CD4-positive, alpha-beta T cell (primary cell): ENCODE data around the gene FNDC1. TPM values are rescaled to one million over a fixed set of nuclear protein-coding genes. Genes with fewer than 3 reads are reported as not detected.

ENCODE experiments used
- ATAC-seq: fragments of 200-7000 bp; cut with Tn5 transposase; one replicate; pipeline ENCODE4 v1.10.0; 2022; ENCODE audit warnings: mild to moderate bottlenecking; ENCODE audit not compliant: poor library complexity
- CTCF ChIA-PET: fragments of 350-600 bp; sonication (Branson Sonifier 250); formaldehyde crosslinking; loops from one replicate; lab custom pipeline; 2021; ENCODE audit warnings: antibody characterized with exemption, inconsistent platforms; lab: Charles Lee
- POLR2A ChIA-PET: fragments of 350-600 bp; sonication (Branson Sonifier 250); formaldehyde crosslinking; loops from one replicate; lab custom pipeline; 2021; ENCODE audit warnings: antibody characterized with exemption, inconsistent platforms; lab: Charles Lee
- DNase-seq, 14 experiments: peaks; one replicate each; pipeline ENCODE4 v3.0.0-alpha.2; 2013 to 2020; ENCODE audit warnings: mixed read lengths in 2 of 14
- H3K27ac ChIP-seq, 2 donors: one replicate each; pipeline versions ENCODE4 v1.5.1 to v1.7.0; 2013; ENCODE audit warnings: low read length in 2 of 2, low read depth in 1 of 2, mild to moderate bottlenecking in 1 of 2
- H3K27me3 ChIP-seq, 2 experiments: 1 replicate in 1 of 2; 2 replicates in 1 of 2; pipeline versions ENCODE4 v1.6.1 to v1.7.0; 2013; ENCODE audit warnings: low read length in 2 of 2, control low read depth in 1 of 2, mild to moderate bottlenecking in 1 of 2, moderate library complexity in 1 of 2; ENCODE audit not compliant: insufficient read depth in 2 of 2, control insufficient read depth in 1 of 2
- H3K36me3 ChIP-seq: one replicate; pipeline ENCODE4 v1.6.1; 2013; ENCODE audit warnings: low read length, control low read depth; ENCODE audit not compliant: insufficient read depth
- H3K4me1 ChIP-seq: one replicate; pipeline ENCODE4 v1.6.1; 2013; ENCODE audit warnings: low read length, control low read depth; ENCODE audit not compliant: insufficient read depth
- H3K4me3 ChIP-seq: one replicate; pipeline ENCODE4 v1.5.1; 2013; ENCODE audit warnings: mild to moderate bottlenecking, low read length, moderate library complexity
- H3K9me3 ChIP-seq, 2 experiments: 1 replicate in 1 of 2; 2 replicates in 1 of 2; pipeline versions ENCODE4 v1.6.1 to v1.7.0; 2013; ENCODE audit warnings: low read length in 2 of 2, mild to moderate bottlenecking in 2 of 2, control low read depth in 1 of 2, moderate library complexity in 1 of 2; ENCODE audit not compliant: control insufficient read depth in 1 of 2, insufficient read depth in 1 of 2
- H3K27ac Mint-ChIP-seq: one replicate; pipeline ENCODE4 v1.8.0; 2020; ENCODE audit warnings: mixed read lengths
- H3K27me3 Mint-ChIP-seq: one replicate; pipeline ENCODE4 v1.8.0; 2021; ENCODE audit warnings: mixed read lengths
- H3K36me3 Mint-ChIP-seq: one replicate; pipeline ENCODE4 v1.8.0; 2021; ENCODE audit warnings: low read depth, mixed read lengths
- H3K4me1 Mint-ChIP-seq: one replicate; pipeline ENCODE4 v1.8.0; 2021; ENCODE audit warnings: low read depth, mixed read lengths
- H3K4me3 Mint-ChIP-seq: one replicate; pipeline ENCODE4 v1.8.0; 2020; ENCODE audit warnings: mild to moderate bottlenecking, mixed read lengths
- H3K9me3 Mint-ChIP-seq: one replicate; pipeline ENCODE4 v1.8.0; 2020; ENCODE audit warnings: mixed read lengths
- CTCF ChIP-seq: fragments of 200-600 bp; IDR thresholded peaks from one replicate; pipeline ENCODE4 v1.8.0; 2022; ENCODE audit warnings: antibody characterized with exemption, mild to moderate bottlenecking
- intact Hi-C, 2 experiments: fragments of 100-400 bp; cut with DNase I in 1 of 2; cut with micrococcal nuclease in 1 of 2; formaldehyde crosslinking; loops; one replicate each; pipeline versions ENCODE4 v1.15.1 to v1.9.0; 2023 to 2025; cut with DNase I, micrococcal nuclease
- total RNA-seq, 174 experiments: library from RNA in 2 of 174; stranded (reverse) in 2 of 174; gene quantifications; one replicate each; pipeline ENCODE4 v1.2.3 and lab custom pipeline; 2021 to 2026

FNDC1 gene
- total RNA-seq, 2 experiments from 2014 or later = not detected

GRCh38 chr6:159317430-159317829, 148.2 kb downstream of the FNDC1 start:
- ATAC-seq (no peak), DNase-seq (no peak)
- H3K27me3 ChIP-seq = peaks cover 0 to 2% of the 10 kb centered on the region in 2 experiments
- H3K27ac Mint-ChIP-seq = no peak overlapping the region
- H3K4me1 Mint-ChIP-seq = no peaks in the 10 kb centered on the region
- H3K9me3 Mint-ChIP-seq = no peaks in the 10 kb centered on the region
- no peaks in the 10 kb centered on the region for H3K9me3 ChIP-seq
- CTCF ChIA-PET = no interaction called here
- H3K36me3 Mint-ChIP-seq = no peaks in the 10 kb centered on the region
- H3K27ac ChIP-seq = no peak overlapping the region
- POLR2A ChIA-PET = no interaction called here
- H3K4me1 ChIP-seq = no peaks in the 10 kb centered on the region
- peaks cover 21% of the 10 kb centered on the region for H3K27me3 Mint-ChIP-seq
- H3K4me3 ChIP-seq = no peak overlapping the region
- no peaks in the 10 kb centered on the region for H3K36me3 ChIP-seq
- intact Hi-C loops = no loop called here
- no peak for TF ChIP-seq CTCF
- no peak overlapping the region for H3K4me3 Mint-ChIP-seq

GRCh38 chr6:159321267-159321666, 152.1 kb downstream of the FNDC1 start:
- H3K36me3 ChIP-seq = no peaks in the 10 kb centered on the region
- H3K4me3 ChIP-seq = no peak overlapping the region
- no peaks in the 10 kb centered on the region for H3K9me3 ChIP-seq
- no peak for TF ChIP-seq CTCF
- Mint-ChIP-seq H3K36me3 (no peaks in the 10 kb centered on the region), H3K4me1 (no peaks in the 10 kb centered on the region), H3K27me3 (peaks cover 20% of the 10 kb centered on the region), H3K9me3 (no peaks in the 10 kb centered on the region), H3K4me3 (no peak overlapping the region), H3K27ac (no peak overlapping the region)
- intact Hi-C loops = no loop called here
- no peak overlapping the region for H3K27ac ChIP-seq
- ChIA-PET POLR2A (no interaction called here), CTCF (no interaction called here)
- DNase-seq (no peak), ATAC-seq (no peak)
- H3K4me1 ChIP-seq = no peaks in the 10 kb centered on the region
- H3K27me3 ChIP-seq = peaks cover 0 to 2% of the 10 kb centered on the region in 2 experiments

Other genes with a start within 250 kb of the FNDC1 start
- gene RSPH3, start 169.2 kb upstream of the FNDC1 start, total RNA-seq = 1 to 10 TPM in 1 of 2 experiments, under 1 TPM in 1; 0.59 to 1.1 TPM
- 100 to 1,000 TPM; 245 to 261 TPM for gene TAGAP, start 124.4 kb upstream of the FNDC1 start, total RNA-seq